H9 (cell line): ENCODE data around the gene CENPC. TPM values are rescaled to one million over a fixed set of nuclear protein-coding genes. Genes with fewer than 3 reads are reported as not detected.

Experiments
- DNase-seq: peaks from one replicate; pipeline ENCODE4 v3.0.0-alpha.2; 2017
- H2AFZ ChIP-seq: one replicate; pipeline ENCODE4 v1.6.1; 2013; ENCODE audit warnings: mild to moderate bottlenecking, low read length, control low read depth, moderate library complexity
- H2AK5ac ChIP-seq: 2 replicates; pipeline ENCODE4 v1.6.1; 2013; ENCODE audit warnings: low read length, control low read depth, mixed read lengths; ENCODE audit not compliant: insufficient read length
- H2BK120ac ChIP-seq: one replicate; pipeline ENCODE4 v1.6.1; 2013; ENCODE audit warnings: low read depth, mild to moderate bottlenecking, low read length, control low read depth, inconsistent platforms; ENCODE audit not compliant: poor library complexity, severe bottlenecking
- H2BK12ac ChIP-seq: 2 replicates; pipeline ENCODE4 v1.6.1; 2013; ENCODE audit warnings: low read length, control low read depth, mixed read lengths, low read depth; ENCODE audit not compliant: insufficient read length
- H2BK15ac ChIP-seq: 2 replicates; pipeline ENCODE4 v1.6.1; 2013; ENCODE audit warnings: low read depth, low read length, control low read depth
- H2BK20ac ChIP-seq: one replicate; pipeline ENCODE4 v1.6.1; 2013; ENCODE audit warnings: low read depth, mild to moderate bottlenecking, low read length, control low read depth, inconsistent platforms; ENCODE audit not compliant: poor library complexity, severe bottlenecking
- H2BK5ac ChIP-seq: 2 replicates; pipeline ENCODE4 v1.6.1; 2013; ENCODE audit warnings: low read length, control low read depth, mixed read lengths; ENCODE audit not compliant: insufficient read length
- H3K14ac ChIP-seq: 2 replicates; pipeline ENCODE4 v1.6.1; 2013; ENCODE audit warnings: low read length, control low read depth; ENCODE audit not compliant: insufficient read depth
- H3K18ac ChIP-seq: 2 replicates; pipeline ENCODE4 v1.6.1; 2013; ENCODE audit warnings: low read depth, mild to moderate bottlenecking, mixed read lengths, low read length, control low read depth; ENCODE audit not compliant: insufficient read length
- H3K23ac ChIP-seq: 2 replicates; pipeline ENCODE4 v1.6.1; 2013; ENCODE audit warnings: low read length, control low read depth, mixed read lengths, low read depth; ENCODE audit not compliant: insufficient read length
- H3K23me2 ChIP-seq: 2 replicates; pipeline ENCODE4 v1.6.1; 2013; ENCODE audit warnings: low read depth, mild to moderate bottlenecking, mixed read lengths, low read length, control low read depth; ENCODE audit not compliant: insufficient read length, poor library complexity, severe bottlenecking
- H3K27ac ChIP-seq: 2 replicates; pipeline ENCODE4 v1.5.1; 2013; ENCODE audit warnings: low read length, control low read depth, mixed read lengths, low read depth; ENCODE audit not compliant: insufficient read length
- H3K27me3 ChIP-seq: 2 replicates; pipeline ENCODE4 v1.6.1; 2013; ENCODE audit warnings: low read length, control low read depth, inconsistent platforms; ENCODE audit not compliant: insufficient read depth
- H3K4ac ChIP-seq: 2 replicates; pipeline ENCODE4 v1.6.1; 2013; ENCODE audit warnings: low read depth, mild to moderate bottlenecking, control low read depth, inconsistent platforms, low read length, moderate library complexity
- H3K4me1 ChIP-seq: 2 replicates; pipeline ENCODE4 v1.6.1; 2013; ENCODE audit warnings: low read length, control low read depth, inconsistent platforms; ENCODE audit not compliant: insufficient read depth
- H3K4me2 ChIP-seq: 2 replicates; pipeline ENCODE4 v1.6.1; 2013; ENCODE audit warnings: low read length, control low read depth, mixed read lengths; ENCODE audit not compliant: insufficient read length, insufficient read depth
- H3K56ac ChIP-seq: 2 replicates; pipeline ENCODE4 v1.6.1; 2013; ENCODE audit warnings: low read depth, mild to moderate bottlenecking, mixed read lengths, low read length, control low read depth; ENCODE audit not compliant: insufficient read length
- H3K79me1 ChIP-seq: 2 replicates; pipeline ENCODE4 v1.6.1; 2013; ENCODE audit warnings: low read depth, mild to moderate bottlenecking, moderate library complexity, low read length, control low read depth, inconsistent platforms; ENCODE audit not compliant: insufficient read depth, poor library complexity, severe bottlenecking
- H3K79me2 ChIP-seq: 2 replicates; pipeline ENCODE4 v1.6.1; 2013; ENCODE audit warnings: low read length, control low read depth, inconsistent platforms; ENCODE audit not compliant: insufficient read depth
- H3K9ac ChIP-seq: 2 replicates; pipeline ENCODE4 v1.6.1; 2013; ENCODE audit warnings: low read length, control low read depth, mixed read lengths; ENCODE audit not compliant: insufficient read length; ENCODE audit errors: extremely low read depth
- H3K9me3 ChIP-seq: one replicate; pipeline ENCODE4 v1.6.1; 2013; ENCODE audit warnings: low read depth, low read length, inconsistent platforms; ENCODE audit not compliant: control insufficient read depth
- H3T11ph ChIP-seq: one replicate; pipeline ENCODE4 v1.6.1; 2013; ENCODE audit warnings: mild to moderate bottlenecking, low read length, control low read depth, inconsistent platforms
- H4K20me1 ChIP-seq: one replicate; pipeline ENCODE4 v1.6.1; 2013; ENCODE audit not compliant: control insufficient read depth, insufficient read length, insufficient read depth
- H4K5ac ChIP-seq: 2 replicates; pipeline ENCODE4 v1.6.1; 2013; ENCODE audit warnings: low read depth, mild to moderate bottlenecking, mixed read lengths, low read length, control low read depth; ENCODE audit not compliant: insufficient read length
- H4K8ac ChIP-seq: replicated peaks from 2 replicates; pipeline ENCODE4 v1.6.1; 2013; ENCODE audit warnings: low read length, control low read depth, mixed read lengths, low read depth; ENCODE audit not compliant: insufficient read length
- H4K91ac ChIP-seq: 2 replicates; pipeline ENCODE4 v1.6.1; 2013; ENCODE audit warnings: low read depth, mild to moderate bottlenecking, moderate library complexity, mixed read lengths, low read length, control low read depth; ENCODE audit not compliant: insufficient read length
- H3K27ac Mint-ChIP-seq, 3 experiments: 2 replicates in 2 of 3; 3 replicates in 1 of 3; pipeline ENCODE4 v1.8.0; 2020 to 2021; ENCODE audit warnings: mixed read lengths in 3 of 3, mild to moderate bottlenecking in 1 of 3, moderate library complexity in 1 of 3
- H3K27me3 Mint-ChIP-seq: 2 replicates; pipeline ENCODE4 v1.8.0; 2021; ENCODE audit warnings: low read depth, mild to moderate bottlenecking, moderate library complexity, mixed read lengths
- H3K36me3 Mint-ChIP-seq, 3 experiments: 2 replicates in 2 of 3; 3 replicates in 1 of 3; pipeline ENCODE4 v1.8.0; 2020 to 2021; ENCODE audit warnings: low read depth in 3 of 3, mixed read lengths in 3 of 3; ENCODE audit not compliant: insufficient read depth in 1 of 3
- H3K4me1 Mint-ChIP-seq, 2 experiments: 2 replicates each; pipeline ENCODE4 v1.8.0; 2020; ENCODE audit warnings: mixed read lengths in 2 of 2
- H3K4me3 Mint-ChIP-seq, 2 experiments: 2 replicates in 1 of 2; 3 replicates in 1 of 2; pipeline ENCODE4 v1.8.0; 2020 to 2021; ENCODE audit warnings: mild to moderate bottlenecking in 2 of 2, mixed read lengths in 2 of 2, moderate library complexity in 1 of 2
- H3K9me3 Mint-ChIP-seq, 2 experiments: 2 replicates in 1 of 2; 3 replicates in 1 of 2; pipeline ENCODE4 v1.8.0; 2020; ENCODE audit warnings: mild to moderate bottlenecking in 2 of 2, mixed read lengths in 2 of 2, moderate library complexity in 1 of 2
- CTCF ChIP-seq: fragments of 200-600 bp; sonication (generic); conservative IDR thresholded peaks from 3 replicates; pipeline ENCODE4 v1.8.0; 2021; ENCODE audit warnings: antibody characterized with exemption, mild to moderate bottlenecking
- WGBS: extraction: QIAGEN DNeasy Blood & Tissue Kit; methylation state at CpG from one replicate; pipeline ENCODE4 v1.1.7; 2013; ENCODE audit warnings: missing lambda C conversion rate, low lambda C conversion rate, mixed read lengths; ENCODE audit not compliant: insufficient read length; ENCODE audit errors: extremely low coverage; 5-methylcytosine and 5-hydroxymethylcytosine counted together
- total RNA-seq: library from RNA; stranded (reverse); gene quantifications from 2 replicates; pipeline ENCODE4 v1.2.1, GENCODE V29; 2021

The CENPC gene
- total RNA-seq, 1 experiment from 2014 or later = 18.8 TPM

GRCh38 chr4:67466751-67467150 lies 78.6 kb downstream of the CENPC start:
- H4K5ac ChIP-seq = no peak overlapping the region
- no peaks in the 10 kb centered on the region for H3K9me3 ChIP-seq
- no CpG with 5 or more reads among the region's 3 CpGs for whole genome bisulfite sequencing
- H3K27me3 ChIP-seq = no peaks in the 10 kb centered on the region
- H2BK15ac ChIP-seq = no peak overlapping the region
- H2AFZ ChIP-seq = no peak overlapping the region
- no peak overlapping the region for H4K91ac ChIP-seq
- peaks cover 0 to 13% (median 0%) of the 10 kb centered on the region in 3 experiments; a peak in 3 of 7 replicates for H3K36me3 Mint-ChIP-seq
- H4K8ac ChIP-seq = no peak overlapping the region
- no peaks in the 10 kb centered on the region for H3K27me3 Mint-ChIP-seq
- no peaks in the 10 kb centered on the region for H3K79me1 ChIP-seq
- peak overlapping the region in 1 of 3 experiments; percentile 67; a peak in 1 of 7 replicates for H3K27ac Mint-ChIP-seq
- H3K14ac ChIP-seq = no peak overlapping the region
- no peak overlapping the region for H3K9ac ChIP-seq
- H3K23me2 ChIP-seq = no peaks in the 10 kb centered on the region
- H2BK12ac ChIP-seq = no peak overlapping the region
- H4K20me1 ChIP-seq = no peaks in the 10 kb centered on the region
- H3K23ac ChIP-seq = no peak overlapping the region
- H2BK120ac ChIP-seq = no peak overlapping the region
- H3K4me3 Mint-ChIP-seq = no peak overlapping the region
- no peak overlapping the region for H3K4ac ChIP-seq
- no peaks in the 10 kb centered on the region for H3K79me2 ChIP-seq
- no peaks in the 10 kb centered on the region for H3K9me3 Mint-ChIP-seq
- no peak overlapping the region for H3T11ph ChIP-seq
- H3K27ac ChIP-seq = no peak overlapping the region
- no peak overlapping the region for H3K4me2 ChIP-seq
- no peak overlapping the region for H3K56ac ChIP-seq
- H2BK5ac ChIP-seq = no peak overlapping the region
- H3K4me1 Mint-ChIP-seq = peaks cover 11 to 18% of the 10 kb centered on the region in 2 experiments
- no peak overlapping the region for H2BK20ac ChIP-seq
- H3K4me1 ChIP-seq = no peaks in the 10 kb centered on the region
- TF ChIP-seq CTCF = no peak
- no peak for DNase-seq
- H3K18ac ChIP-seq = no peak overlapping the region
- no peak overlapping the region for H2AK5ac ChIP-seq
